HEK293 (cell line): ENCODE measurements around the gene TIAM2.

Source experiments
- CTCF ChIA-PET: fragments of 350-600 bp; formaldehyde crosslinking; extraction: SDS; loops from one replicate; lab custom pipeline; 2021; ENCODE audit warnings: antibody characterized with exemption; lab: Yijun Ruan, JAX
- POLR2A ChIA-PET: fragments of 300-600 bp; formaldehyde crosslinking; extraction: SDS; loops from one replicate; lab custom pipeline; 2020; ENCODE audit warnings: antibody characterized with exemption, inconsistent platforms; lab: Yijun Ruan, JAX
- H3K27ac ChIP-seq: fragments of 200-500 bp; sonication (Bioruptor generic); 2 replicates; pipeline ENCODE4 v1.5.1; 2014; ENCODE audit warnings: low read depth, low read length, control low read depth, inconsistent platforms; ENCODE audit errors: extremely low read depth
- H3K36me3 ChIP-seq, 2 experiments: fragments of 200-500 bp in 1 of 2; sonication (Bioruptor generic) in 1 of 2; 1 replicate in 1 of 2; 2 replicates in 1 of 2; pipeline ENCODE4 v1.5.1; 2014 to 2017; ENCODE audit warnings: inconsistent platforms in 2 of 2, low read length in 2 of 2; ENCODE audit not compliant: control insufficient read depth in 2 of 2, insufficient read depth in 1 of 2
- H3K4me1 ChIP-seq: fragments of 200-500 bp; sonication (Bioruptor generic); 2 replicates; pipeline ENCODE4 v1.5.1; 2014; ENCODE audit warnings: mild to moderate bottlenecking, low read length, inconsistent platforms; ENCODE audit not compliant: control insufficient read depth, insufficient read depth
- H3K4me3 ChIP-seq: 2 replicates; pipeline ENCODE4 v1.5.1; 2011; ENCODE audit warnings: low read depth, mild to moderate bottlenecking, control low read depth, low read length, moderate library complexity
- H3K9me3 ChIP-seq: fragments of 200-500 bp; sonication (Bioruptor generic); 2 replicates; pipeline ENCODE4 v1.5.1; 2014; ENCODE audit warnings: low read depth, low read length, inconsistent platforms; ENCODE audit not compliant: control insufficient read depth, insufficient read depth
- KLF7 ChIP-seq: fragments of 450-650 bp; formaldehyde crosslinking; IDR thresholded peaks from 2 replicates; pipeline ENCODE4 v1.5.1; 2016; ENCODE audit warnings: missing biosample characterization, missing genetic modification characterization, borderline replicate concordance
- PRDM1 ChIP-seq: fragments of 450-650 bp; formaldehyde crosslinking; IDR thresholded peaks from 2 replicates; pipeline ENCODE4; 2016; ENCODE audit warnings: missing biosample characterization, missing genetic modification characterization
- SP7 ChIP-seq: fragments of 450-650 bp; formaldehyde crosslinking; IDR thresholded peaks from 2 replicates; pipeline ENCODE4 v1.5.1; 2016; ENCODE audit warnings: missing biosample characterization, missing genetic modification characterization
- WT1 ChIP-seq: fragments of 450-650 bp; formaldehyde crosslinking; IDR thresholded peaks from 2 replicates; pipeline ENCODE4 v1.5.1; 2016; ENCODE audit warnings: missing biosample characterization, missing genetic modification characterization
- ZBTB48 ChIP-seq: fragments of 450-650 bp; formaldehyde crosslinking; IDR thresholded peaks from 2 replicates; pipeline ENCODE4 v1.5.1; 2016; ENCODE audit warnings: missing biosample characterization, missing genetic modification characterization
- ZNF302 ChIP-seq: fragments of 450-650 bp; formaldehyde crosslinking; IDR thresholded peaks from 2 replicates; pipeline ENCODE4 v1.5.1; 2016; ENCODE audit warnings: missing biosample characterization, missing genetic modification characterization, low read depth
- ZNF391 ChIP-seq: fragments of 450-650 bp; formaldehyde crosslinking; IDR thresholded peaks from 2 replicates; pipeline ENCODE4 v1.5.1; 2016; ENCODE audit warnings: low read depth, missing biosample characterization, missing genetic modification characterization, borderline replicate concordance
- ZNF416 ChIP-seq: fragments of 450-650 bp; formaldehyde crosslinking; IDR thresholded peaks from 2 replicates; pipeline ENCODE4 v1.5.1; 2016; ENCODE audit warnings: missing biosample characterization, missing genetic modification characterization
- ZNF423 ChIP-seq: fragments of 450-650 bp; formaldehyde crosslinking; IDR thresholded peaks from 2 replicates; pipeline ENCODE4 v1.5.1; 2016; ENCODE audit warnings: missing biosample characterization, missing genetic modification characterization
- ZNF426 ChIP-seq: fragments of 450-650 bp; formaldehyde crosslinking; IDR thresholded peaks from 2 replicates; pipeline ENCODE4 v1.5.1; 2017; ENCODE audit warnings: missing biosample characterization, missing genetic modification characterization, mild to moderate bottlenecking, inconsistent platforms, moderate library complexity
- ZNF510 ChIP-seq: fragments of 450-650 bp; formaldehyde crosslinking; IDR thresholded peaks from 2 replicates; pipeline ENCODE4 v1.5.1; 2018; ENCODE audit warnings: mild to moderate bottlenecking, missing genetic modification characterization, missing biosample characterization; ENCODE audit not compliant: insufficient replicate concordance
- ZNF621 ChIP-seq: fragments of 450-650 bp; formaldehyde crosslinking; IDR thresholded peaks from 2 replicates; pipeline ENCODE4 v1.5.1; 2017; ENCODE audit warnings: missing biosample characterization, missing genetic modification characterization
- ZNF623 ChIP-seq: fragments of 450-650 bp; formaldehyde crosslinking; IDR thresholded peaks from 2 replicates; pipeline ENCODE4 v1.5.1; 2016; ENCODE audit warnings: missing biosample characterization, missing genetic modification characterization
- ZNF629 ChIP-seq: fragments of 450-650 bp; formaldehyde crosslinking; IDR thresholded peaks from 2 replicates; pipeline ENCODE4 v1.5.1; 2017; ENCODE audit warnings: missing biosample characterization, missing genetic modification characterization
- ZNF664 ChIP-seq: fragments of 450-650 bp; formaldehyde crosslinking; IDR thresholded peaks from 2 replicates; pipeline ENCODE4 v1.5.1; 2016; ENCODE audit warnings: missing biosample characterization, missing genetic modification characterization
- ZNF707 ChIP-seq: fragments of 450-650 bp; formaldehyde crosslinking; IDR thresholded peaks from 2 replicates; pipeline ENCODE4 v1.5.1; 2016; ENCODE audit warnings: missing biosample characterization, missing genetic modification characterization
- ZNF777 ChIP-seq: fragments of 450-650 bp; formaldehyde crosslinking; IDR thresholded peaks from 2 replicates; pipeline ENCODE4 v1.5.1; 2017; ENCODE audit warnings: missing biosample characterization, missing genetic modification characterization, borderline replicate concordance
- TF ChIP-seq, protein P1 (sequence below): fragments of 450-650 bp; formaldehyde crosslinking; IDR thresholded peaks from 2 replicates; pipeline ENCODE4 v1.5.1; 2017; ENCODE audit warnings: missing biosample characterization, missing genetic modification characterization
- TF ChIP-seq, protein P2 (sequence below): fragments of 450-650 bp; formaldehyde crosslinking; IDR thresholded peaks from 2 replicates; pipeline ENCODE4 v1.5.0; 2017; ENCODE audit warnings: missing biosample characterization, missing genetic modification characterization, borderline replicate concordance
- TF ChIP-seq, protein P3 (sequence below): fragments of 450-650 bp; formaldehyde crosslinking; IDR thresholded peaks from 2 replicates; pipeline ENCODE4 v1.5.1; 2016; ENCODE audit warnings: missing biosample characterization, missing genetic modification characterization

The TIAM2 gene

DNA sequence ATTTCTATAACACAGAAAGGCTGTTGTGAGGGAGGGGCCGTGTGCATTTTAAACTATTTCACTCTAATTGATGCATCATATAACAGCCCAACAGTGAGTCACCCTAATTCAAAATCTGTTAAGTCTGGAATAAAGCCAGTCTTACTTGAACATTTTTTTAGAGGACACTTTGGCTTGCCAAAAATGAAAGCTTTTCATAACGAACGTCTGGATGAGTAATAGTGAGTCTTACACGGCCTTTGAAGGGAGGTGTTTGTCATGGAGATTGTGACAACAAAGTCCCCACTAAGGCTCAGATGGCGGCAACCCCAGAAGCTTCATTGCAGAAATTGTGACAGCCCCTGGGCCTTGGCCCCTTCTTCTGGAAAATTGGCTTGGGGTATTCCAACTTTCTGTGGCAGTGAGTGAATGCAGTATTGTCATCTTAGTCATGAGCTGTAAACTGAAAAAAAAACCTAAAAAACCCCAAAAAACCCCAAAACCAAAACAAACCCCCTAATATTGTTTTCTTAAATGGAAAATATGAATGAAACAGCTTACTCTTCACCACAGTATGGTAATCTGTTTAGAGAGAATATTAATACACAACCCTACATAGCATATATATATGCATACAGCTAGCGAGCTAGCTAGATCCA lies 176.1 kb downstream of the TIAM2 start (continued):
- TF ChIP-seq, protein P1, sequence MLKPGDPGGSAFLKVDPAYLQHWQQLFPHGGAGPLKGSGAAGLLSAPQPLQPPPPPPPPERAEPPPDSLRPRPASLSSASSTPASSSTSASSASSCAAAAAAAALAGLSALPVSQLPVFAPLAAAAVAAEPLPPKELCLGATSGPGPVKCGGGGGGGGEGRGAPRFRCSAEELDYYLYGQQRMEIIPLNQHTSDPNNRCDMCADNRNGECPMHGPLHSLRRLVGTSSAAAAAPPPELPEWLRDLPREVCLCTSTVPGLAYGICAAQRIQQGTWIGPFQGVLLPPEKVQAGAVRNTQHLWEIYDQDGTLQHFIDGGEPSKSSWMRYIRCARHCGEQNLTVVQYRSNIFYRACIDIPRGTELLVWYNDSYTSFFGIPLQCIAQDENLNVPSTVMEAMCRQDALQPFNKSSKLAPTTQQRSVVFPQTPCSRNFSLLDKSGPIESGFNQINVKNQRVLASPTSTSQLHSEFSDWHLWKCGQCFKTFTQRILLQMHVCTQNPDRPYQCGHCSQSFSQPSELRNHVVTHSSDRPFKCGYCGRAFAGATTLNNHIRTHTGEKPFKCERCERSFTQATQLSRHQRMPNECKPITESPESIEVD = peak; percentile 77
- TF ChIP-seq, all 188 proteins: peak for 10

DNA sequence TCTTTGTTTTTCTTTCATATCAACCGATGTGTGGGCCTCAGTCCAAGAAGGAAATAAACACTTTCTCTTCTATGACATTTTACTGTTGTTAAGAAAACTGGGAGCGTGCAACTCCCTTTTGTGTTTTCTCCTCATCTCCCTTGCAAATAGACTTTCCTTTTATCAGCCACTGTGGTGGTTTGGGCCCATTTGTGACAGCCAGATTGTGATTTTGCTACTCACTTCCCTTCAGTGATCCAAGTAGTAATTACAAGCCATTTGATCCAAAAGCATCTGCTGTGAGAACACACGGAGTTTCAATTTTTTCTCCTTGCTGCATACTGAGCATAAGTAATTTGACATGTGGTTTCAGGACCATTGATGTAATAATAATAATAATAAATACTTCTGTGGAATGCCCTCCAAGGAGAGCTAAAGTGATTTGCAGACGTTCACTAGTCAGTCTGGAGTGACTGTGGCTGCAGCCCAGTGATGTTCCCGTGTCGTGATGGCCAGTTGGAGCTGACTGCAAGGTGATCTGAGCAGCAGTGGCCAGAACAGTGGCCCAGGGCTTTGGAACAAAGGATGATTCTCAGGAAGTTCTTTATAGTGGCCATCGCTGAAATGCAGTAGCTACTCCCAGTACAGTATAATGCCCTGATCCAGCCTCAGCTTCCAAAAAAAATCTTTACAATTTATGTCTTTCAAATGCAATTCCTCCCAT lies 176.8 kb downstream of the TIAM2 start:
- ChIA-PET POLR2A (interaction anchor here (0.9 kb wide), 1 partner anchor 175 kb away, joined by 3 read pairs; no protein-coding TSS in a partner anchor), CTCF (interaction anchor here (0.6 to 6.2 kb wide), 10 partner anchors 9 to 304 kb away, joined by 3 to 75 read pairs (median 4); no protein-coding TSS in a partner anchor)
- Histone ChIP-seq H3K4me1 (peaks cover 13% of the 10 kb centered on the region), H3K9me3 (no peaks in the 10 kb centered on the region), H3K4me3 (no peak overlapping the region), H3K36me3 (no peaks in the 10 kb centered on the region; a peak in 1 of 3 replicates), H3K27ac (no peak overlapping the region)
- no peak for TF ChIP-seq ZNF664 (tag by site-specific recombination)
- no peak for TF ChIP-seq ZNF707 (tag by site-specific recombination)
- TF ChIP-seq ZNF623 (tag by site-specific recombination) = no peak
- no peak for TF ChIP-seq ZNF621
- 0 out of 2 replicates have a peak, but pooled peaks have one; percentile 29 for TF ChIP-seq PRDM1
- no peak for TF ChIP-seq KLF7
- no peak for TF ChIP-seq ZNF416 (tag by site-specific recombination)
- TF ChIP-seq, protein P1 = peak; percentile 41
- TF ChIP-seq, protein P2, sequence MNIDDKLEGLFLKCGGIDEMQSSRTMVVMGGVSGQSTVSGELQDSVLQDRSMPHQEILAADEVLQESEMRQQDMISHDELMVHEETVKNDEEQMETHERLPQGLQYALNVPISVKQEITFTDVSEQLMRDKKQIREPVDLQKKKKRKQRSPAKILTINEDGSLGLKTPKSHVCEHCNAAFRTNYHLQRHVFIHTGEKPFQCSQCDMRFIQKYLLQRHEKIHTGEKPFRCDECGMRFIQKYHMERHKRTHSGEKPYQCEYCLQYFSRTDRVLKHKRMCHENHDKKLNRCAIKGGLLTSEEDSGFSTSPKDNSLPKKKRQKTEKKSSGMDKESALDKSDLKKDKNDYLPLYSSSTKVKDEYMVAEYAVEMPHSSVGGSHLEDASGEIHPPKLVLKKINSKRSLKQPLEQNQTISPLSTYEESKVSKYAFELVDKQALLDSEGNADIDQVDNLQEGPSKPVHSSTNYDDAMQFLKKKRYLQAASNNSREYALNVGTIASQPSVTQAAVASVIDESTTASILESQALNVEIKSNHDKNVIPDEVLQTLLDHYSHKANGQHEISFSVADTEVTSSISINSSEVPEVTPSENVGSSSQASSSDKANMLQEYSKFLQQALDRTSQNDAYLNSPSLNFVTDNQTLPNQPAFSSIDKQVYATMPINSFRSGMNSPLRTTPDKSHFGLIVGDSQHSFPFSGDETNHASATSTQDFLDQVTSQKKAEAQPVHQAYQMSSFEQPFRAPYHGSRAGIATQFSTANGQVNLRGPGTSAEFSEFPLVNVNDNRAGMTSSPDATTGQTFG (tag by site-specific recombination) = no peak
- no peak for TF ChIP-seq ZNF629 (tag by site-specific recombination)
- peak; percentile 72 for TF ChIP-seq SP7 (tag by site-specific recombination)
- no peak for TF ChIP-seq ZBTB48 (tag by site-specific recombination)
- TF ChIP-seq ZNF391 (tag by site-specific recombination) = no peak
- TF ChIP-seq ZNF777 (tag by site-specific recombination) = no peak
- TF ChIP-seq, protein P3, sequence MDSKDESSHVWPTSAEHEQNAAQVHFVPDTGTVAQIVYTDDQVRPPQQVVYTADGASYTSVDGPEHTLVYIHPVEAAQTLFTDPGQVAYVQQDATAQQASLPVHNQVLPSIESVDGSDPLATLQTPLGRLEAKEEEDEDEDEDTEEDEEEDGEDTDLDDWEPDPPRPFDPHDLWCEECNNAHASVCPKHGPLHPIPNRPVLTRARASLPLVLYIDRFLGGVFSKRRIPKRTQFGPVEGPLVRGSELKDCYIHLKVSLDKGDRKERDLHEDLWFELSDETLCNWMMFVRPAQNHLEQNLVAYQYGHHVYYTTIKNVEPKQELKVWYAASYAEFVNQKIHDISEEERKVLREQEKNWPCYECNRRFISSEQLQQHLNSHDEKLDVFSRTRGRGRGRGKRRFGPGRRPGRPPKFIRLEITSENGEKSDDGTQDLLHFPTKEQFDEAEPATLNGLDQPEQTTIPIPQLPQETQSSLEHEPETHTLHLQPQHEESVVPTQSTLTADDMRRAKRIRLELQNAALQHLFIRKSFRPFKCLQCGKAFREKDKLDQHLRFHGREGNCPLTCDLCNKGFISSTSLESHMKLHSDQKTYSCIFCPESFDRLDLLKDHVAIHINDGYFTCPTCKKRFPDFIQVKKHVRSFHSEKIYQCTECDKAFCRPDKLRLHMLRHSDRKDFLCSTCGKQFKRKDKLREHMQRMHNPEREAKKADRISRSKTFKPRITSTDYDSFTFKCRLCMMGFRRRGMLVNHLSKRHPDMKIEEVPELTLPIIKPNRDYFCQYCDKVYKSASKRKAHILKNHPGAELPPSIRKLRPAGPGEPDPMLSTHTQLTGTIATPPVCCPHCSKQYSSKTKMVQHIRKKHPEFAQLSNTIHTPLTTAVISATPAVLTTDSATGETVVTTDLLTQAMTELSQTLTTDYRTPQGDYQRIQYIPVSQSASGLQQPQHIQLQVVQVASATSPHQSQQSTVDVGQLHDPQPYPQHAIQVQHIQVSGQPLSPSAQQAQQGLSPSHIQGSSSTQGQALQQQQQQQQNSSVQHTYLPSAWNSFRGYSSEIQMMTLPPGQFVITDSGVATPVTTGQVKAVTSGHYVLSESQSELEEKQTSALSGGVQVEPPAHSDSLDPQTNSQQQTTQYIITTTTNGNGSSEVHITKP (tag by site-specific recombination) = 0 out of 2 replicates have a peak, but pooled peaks have one; percentile 5
- no peak for TF ChIP-seq ZNF302 (tag by site-specific recombination)
- TF ChIP-seq ZNF426 = no peak
- no peak for TF ChIP-seq ZNF423
- TF ChIP-seq ZNF510 (tag by site-specific recombination) = no peak
- peak; percentile 19; the same call in 1 of the 2 replicates for TF ChIP-seq WT1
